ENCODE results near the gene AGMAT. TPM values are rescaled to one million over a fixed set of nuclear protein-coding genes. Genes with fewer than 3 reads are reported as not detected.

AGMAT gene
- total and polyA plus RNA-seq, 8 donors = 0.28 to 1.0 (median 0.50) TPM

GRCh38 chr1:15626269-15626950 lies 41.6 kb upstream of the AGMAT start:
- H3K27me3 ChIP-seq = no peaks in the 10 kb centered on the region
- H3K36me3 ChIP-seq = peaks cover 0 to 9% (median 0%) of the 10 kb centered on the region in 3 donors
- H3K4me3 ChIP-seq = no peak overlapping the region
- intact Hi-C loops (cut with DNase I) = no loop called here
- no peak for DNase-seq
- no peaks in the 10 kb centered on the region for H3K9me3 ChIP-seq
- TF ChIP-seq CTCF (IDR thresholded peaks at IDR 0.05) = no peak
- no peak for FAIRE-seq
- WGBS, 2 donors = 85 to 88% methylated on average over 11 of the region's 11 CpGs
- H3K27ac ChIP-seq = no peak overlapping the region
- no peak for ATAC-seq
- peaks cover 2 to 23% (median 22%) of the 10 kb centered on the region in 3 donors for H3K4me1 ChIP-seq

GRCh38 chr1:15625056-15625917 lies 40.4 kb upstream of the AGMAT start:
- ATAC-seq (peak in 1 of 4 donors; percentile 19), FAIRE-seq (no peak), DNase-seq (no peak)
- no peak for TF ChIP-seq CTCF (IDR thresholded peaks at IDR 0.05)
- WGBS, 2 donors = 69 to 75% methylated on average over 13 of the region's 13 CpGs
- Histone ChIP-seq H3K36me3 (peaks cover 0 to 4% (median 0%) of the 10 kb centered on the region in 3 donors), H3K27ac (no peak overlapping the region), H3K4me1 (peaks cover 9 to 34% (median 30%) of the 10 kb centered on the region in 3 donors), H3K27me3 (no peaks in the 10 kb centered on the region), H3K9me3 (no peaks in the 10 kb centered on the region), H3K4me3 (no peak overlapping the region)
- intact Hi-C loops (cut with DNase I) = no loop called here

DNA sequence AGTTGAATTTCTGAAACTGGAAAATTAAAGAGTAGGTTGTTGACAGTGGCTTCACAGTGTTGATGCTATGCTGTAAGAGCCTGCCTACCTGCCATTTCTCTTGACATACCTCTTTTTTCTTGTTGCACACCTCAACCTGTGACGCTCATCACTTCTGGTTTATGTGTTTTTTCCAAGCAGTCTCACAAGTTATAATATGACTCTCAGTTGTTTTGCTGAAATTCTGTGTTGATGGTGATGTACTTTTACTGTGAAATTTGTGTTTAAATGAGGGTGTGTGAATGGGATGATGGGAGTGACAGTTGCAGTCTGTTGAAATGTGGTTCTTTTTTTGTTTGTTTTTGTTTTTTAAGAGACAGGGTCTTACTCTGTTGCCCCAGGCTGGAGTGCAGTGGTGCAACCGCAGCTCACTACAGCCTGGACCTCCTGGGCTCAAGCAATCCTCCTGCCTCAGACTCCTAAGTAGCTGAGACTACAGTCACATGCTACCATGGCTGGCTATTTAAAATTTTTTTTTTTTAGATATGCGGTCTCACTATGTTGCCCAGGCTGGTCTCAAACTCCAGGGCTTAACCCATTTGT lies 39.4 kb upstream of the AGMAT start:
- intact Hi-C loops (cut with DNase I) = no loop called here
- Histone ChIP-seq H3K36me3 (no peaks in the 10 kb centered on the region), H3K4me3 (no peak overlapping the region), H3K9me3 (no peaks in the 10 kb centered on the region), H3K27ac (no peak overlapping the region), H3K27me3 (no peaks in the 10 kb centered on the region), H3K4me1 (peaks cover 15 to 45% (median 41%) of the 10 kb centered on the region in 3 donors)
- DNase-seq (no peak), FAIRE-seq (no peak), ATAC-seq (no peak)
- 84 to 89% methylated on average over 3 of the region's 3 CpGs for WGBS, 2 donors
- no peak for TF ChIP-seq CTCF (IDR thresholded peaks at IDR 0.05)

GRCh38 chr1:15623435-15623834 lies 38.6 kb upstream of the AGMAT start:
- TF ChIP-seq CTCF (IDR thresholded peaks at IDR 0.05) = no peak
- ATAC-seq (no peak), FAIRE-seq (no peak), DNase-seq (no peak)
- intact Hi-C loops (cut with DNase I) = no loop called here
- no peak overlapping the region for H3K4me3 ChIP-seq
- H3K9me3 ChIP-seq = no peaks in the 10 kb centered on the region
- WGBS, 2 donors = 87 to 92% methylated on average over 6 of the region's 6 CpGs
- no peaks in the 10 kb centered on the region for H3K27me3 ChIP-seq
- no peak overlapping the region for H3K27ac ChIP-seq
- H3K4me1 ChIP-seq = peaks cover 17 to 53% (median 44%) of the 10 kb centered on the region in 3 donors
- no peaks in the 10 kb centered on the region for H3K36me3 ChIP-seq
